IPS-18c (cell line): ENCODE results near the gene TMEM51.

Source experiments
- H3K4me3 ChIP-seq: 2 replicates; pipeline ENCODE4 v1.7.0; 2013; ENCODE audit warnings: low read depth, mild to moderate bottlenecking, low read length, moderate library complexity; ENCODE audit not compliant: insufficient read depth
- H3K9me3 ChIP-seq: one replicate; pipeline ENCODE4 v1.6.1; 2013; ENCODE audit warnings: mild to moderate bottlenecking, low read length, moderate library complexity; ENCODE audit not compliant: control insufficient read depth, insufficient read depth

Gene TMEM51

DNA sequence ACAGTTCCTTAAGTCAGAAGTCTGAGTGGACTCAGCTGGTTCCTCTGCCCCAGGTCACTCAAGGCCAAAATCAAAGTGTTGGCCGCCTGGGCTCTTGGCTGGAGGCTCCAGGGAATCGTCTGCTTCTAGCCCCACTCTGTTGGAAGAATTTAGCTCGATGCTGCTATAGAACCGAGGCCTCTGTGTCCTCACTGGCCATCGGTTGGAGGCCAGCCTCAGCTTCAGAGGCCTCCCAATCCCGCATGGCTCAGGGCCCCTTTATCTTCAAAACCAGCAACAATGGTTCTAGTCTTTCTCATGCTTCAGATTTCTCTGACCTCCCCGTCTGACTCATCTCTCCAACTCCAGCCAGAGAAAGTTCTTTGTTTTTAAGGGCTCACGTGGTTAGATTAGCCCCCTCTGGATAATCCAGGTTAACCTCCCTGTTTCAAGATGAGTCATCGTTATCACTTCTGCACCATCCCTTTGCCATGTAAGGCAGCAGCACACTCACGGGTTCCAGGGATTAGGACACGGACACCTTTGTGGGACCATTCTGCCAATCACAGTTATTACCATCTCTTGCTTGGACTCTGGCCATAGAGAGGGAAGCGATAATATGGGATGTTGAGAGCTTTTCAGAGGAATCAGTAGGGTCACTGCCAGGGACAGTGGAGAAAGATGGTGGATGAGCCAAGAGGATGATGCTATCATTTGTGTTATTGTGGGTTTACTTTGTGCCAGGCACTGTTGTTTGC lies 107.0 kb downstream of the TMEM51 start:
- Histone ChIP-seq H3K4me3 (no peak overlapping the region), H3K9me3 (no peaks in the 10 kb centered on the region)

DNA sequence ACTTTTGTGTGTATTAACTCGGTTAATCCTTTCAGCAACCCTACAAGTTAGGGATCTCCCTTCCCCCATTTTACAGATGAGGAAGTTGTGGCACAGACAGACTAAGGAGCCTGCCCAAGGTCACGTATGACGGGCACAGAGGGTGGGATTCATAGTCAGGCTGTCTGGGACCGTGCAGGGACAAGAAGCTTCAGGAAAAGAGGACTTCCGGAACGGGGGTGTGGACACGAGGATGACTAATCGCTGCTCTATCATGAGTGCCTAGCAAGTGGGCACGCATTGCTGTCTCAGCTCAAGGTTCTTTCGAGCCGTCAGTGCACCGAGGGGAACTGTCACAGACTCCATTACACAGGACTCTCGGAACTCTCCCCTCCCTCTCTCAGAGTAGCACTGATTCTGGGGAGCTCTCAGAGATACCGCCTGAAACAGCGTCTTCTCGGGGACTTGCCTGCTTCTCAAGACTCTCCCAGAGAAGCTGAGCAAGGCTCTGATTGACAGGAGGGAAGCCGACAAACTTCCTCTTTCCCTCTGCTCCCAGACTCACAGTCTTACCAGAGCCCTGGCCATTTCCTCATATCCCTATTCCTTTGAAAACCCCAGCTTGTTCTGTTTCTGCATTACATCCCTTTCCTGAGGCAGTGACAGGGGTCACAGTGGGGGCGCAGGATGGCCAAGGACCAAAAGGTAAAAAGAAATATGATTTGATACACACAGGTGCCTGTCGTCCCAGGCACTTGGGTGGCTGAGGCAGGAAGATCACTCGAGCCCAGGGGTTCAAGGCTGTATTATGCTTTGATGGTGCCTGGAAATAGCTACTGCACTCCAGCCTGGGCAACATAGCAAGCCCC lies 107.8 kb downstream of the TMEM51 start:
- H3K4me3 ChIP-seq: no peak overlapping the region
- H3K9me3 ChIP-seq: peaks cover 3% of the 10 kb centered on the region

DNA sequence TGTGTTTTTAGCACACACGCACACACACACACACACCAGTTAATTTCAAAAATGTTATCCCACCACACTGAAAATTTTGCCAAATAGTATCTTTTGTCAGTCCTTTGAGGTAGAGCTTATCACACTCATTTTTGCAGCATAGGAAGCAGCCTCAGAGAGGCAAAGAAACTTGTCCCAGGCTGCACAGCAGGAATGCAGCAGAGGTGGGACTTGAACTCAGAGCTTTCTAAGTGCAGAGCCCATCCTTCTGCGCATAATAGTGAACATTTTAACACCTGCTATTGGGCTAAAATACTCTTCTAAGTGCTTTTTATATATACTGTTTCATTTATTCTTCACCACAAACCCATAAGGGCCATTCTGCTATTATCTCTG lies 108.4 kb downstream of the TMEM51 start:
- Histone ChIP-seq H3K4me3 (no peak overlapping the region), H3K9me3 (peaks cover 3% of the 10 kb centered on the region)

DNA sequence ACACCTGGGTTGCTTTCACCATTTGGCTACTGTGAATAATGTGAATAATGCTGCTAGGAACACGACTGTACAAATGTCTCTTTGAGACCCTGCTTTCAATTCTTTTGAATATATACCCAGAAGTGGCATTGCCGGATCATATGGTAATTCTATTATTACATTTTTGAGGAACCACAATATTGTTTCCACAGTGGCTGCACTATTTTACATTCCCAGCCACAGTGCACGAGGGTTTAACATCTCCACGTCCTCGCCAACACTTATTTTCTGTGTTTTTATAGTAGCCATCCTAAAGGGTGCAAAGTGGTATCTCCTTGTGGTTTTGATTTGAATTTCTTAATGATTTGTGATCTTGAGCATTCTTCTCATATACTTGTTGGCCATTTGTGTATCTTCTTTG lies 109.2 kb downstream of the TMEM51 start:
- Histone ChIP-seq H3K4me3 (no peak overlapping the region), H3K9me3 (peaks cover 3% of the 10 kb centered on the region)

DNA sequence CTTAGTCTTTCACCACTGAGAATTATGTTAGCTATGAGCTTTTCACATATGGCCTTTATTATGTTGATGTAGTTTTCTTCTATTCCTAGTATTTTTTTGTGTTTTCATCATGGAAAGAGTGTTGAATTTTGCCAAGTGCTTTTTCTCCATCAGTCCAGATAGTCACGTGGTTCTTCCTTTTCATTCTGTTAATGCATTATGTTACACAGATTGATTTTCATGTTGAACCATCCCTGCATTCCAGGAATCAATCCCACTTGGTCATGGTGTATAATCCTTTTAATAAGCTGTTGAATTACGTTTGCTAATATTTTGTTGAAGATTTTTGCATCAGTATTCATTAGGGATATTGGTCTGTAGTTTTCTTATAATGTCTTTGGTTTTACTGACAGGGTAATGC lies 111.2 kb downstream of the TMEM51 start:
- peaks cover 5% of the 10 kb centered on the region for H3K9me3 ChIP-seq
- no peak overlapping the region for H3K4me3 ChIP-seq
